PC-9 (cell line): ENCODE measurements around the gene CTSE.

Experiments
- CTCF ChIP-seq: fragments of 200-600 bp; sonication (generic); conservative IDR thresholded peaks from 2 replicates; pipeline ENCODE4 v1.6.1; 2017; ENCODE audit warnings: mixed run types, antibody characterized with exemption, mild to moderate bottlenecking, moderate library complexity
- EZH2 ChIP-seq: fragments of 200-600 bp; sonication (generic); IDR thresholded peaks from 2 replicates; pipeline ENCODE4 v1.8.0; 2017; ENCODE audit warnings: antibody characterized with exemption, low read depth

GRCh38 chr1:206004826-206005225 is 18.9 kb downstream of the CTSE start:
- TF ChIP-seq CTCF = no peak
- no peak for TF ChIP-seq EZH2
